ENCODE results near the gene CACNA1C.

DNA sequence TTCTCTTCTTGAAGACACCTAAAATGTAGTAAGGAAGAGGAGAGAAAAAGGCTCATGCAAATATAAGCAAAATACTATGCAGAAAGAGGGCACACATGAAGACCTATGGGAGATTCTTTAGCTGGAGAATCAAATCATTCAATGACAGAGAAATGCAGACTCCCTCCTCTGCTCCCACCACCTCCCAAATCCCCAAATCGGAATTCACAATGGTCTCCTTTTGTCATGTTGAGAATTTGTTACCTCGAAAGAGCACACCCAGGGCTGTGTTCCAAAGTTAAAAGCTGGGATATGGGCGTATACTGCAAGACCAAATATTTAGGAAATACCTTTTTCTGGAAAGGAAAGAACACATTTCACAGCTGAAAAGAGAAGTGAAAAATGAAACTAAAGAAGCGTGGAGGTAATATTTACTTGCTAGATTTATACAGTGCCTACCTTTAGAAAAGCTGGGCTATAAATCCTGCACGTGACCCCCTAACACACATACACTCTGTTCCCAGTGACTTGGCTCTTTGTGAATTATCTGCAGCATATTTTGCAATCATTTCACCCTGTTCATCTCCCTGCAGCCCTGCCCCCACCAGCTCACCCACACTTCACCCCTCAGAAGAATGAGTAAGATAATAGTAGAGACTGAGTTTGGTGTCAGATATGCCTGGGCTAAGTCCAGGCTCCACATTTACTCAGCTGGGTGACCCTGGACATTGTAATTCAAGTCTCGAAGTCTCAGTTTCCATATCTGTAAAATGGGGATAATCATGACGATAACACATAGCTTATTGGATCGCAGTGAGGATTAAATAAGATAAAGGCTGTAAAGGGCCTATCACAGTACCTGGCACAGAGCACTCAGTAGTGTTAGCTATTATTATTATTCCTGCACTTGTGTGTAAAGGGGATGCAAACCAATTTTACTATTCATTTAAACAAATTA lies 2.9 kb upstream of the CACNA1C start:
- TF ChIP-seq CTCF (IDR thresholded peaks at IDR 0.05): no peak
- no peak for TF ChIP-seq NFIC (IDR thresholded peaks at IDR 0.05; ENCODE audit: borderline replicate concordance)
- TF ChIP-seq, protein P1, sequence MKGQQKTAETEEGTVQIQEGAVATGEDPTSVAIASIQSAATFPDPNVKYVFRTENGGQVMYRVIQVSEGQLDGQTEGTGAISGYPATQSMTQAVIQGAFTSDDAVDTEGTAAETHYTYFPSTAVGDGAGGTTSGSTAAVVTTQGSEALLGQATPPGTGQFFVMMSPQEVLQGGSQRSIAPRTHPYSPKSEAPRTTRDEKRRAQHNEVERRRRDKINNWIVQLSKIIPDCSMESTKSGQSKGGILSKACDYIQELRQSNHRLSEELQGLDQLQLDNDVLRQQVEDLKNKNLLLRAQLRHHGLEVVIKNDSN (IDR thresholded peaks at IDR 0.05; ENCODE audit: borderline replicate concordance, low read depth): no peak
- no peak for TF ChIP-seq RCOR1 (IDR thresholded peaks at IDR 0.05; ENCODE audit: low read length)
- TF ChIP-seq TAF1 (IDR thresholded peaks at IDR 0.05; ENCODE audit: borderline replicate concordance, low read depth, low read length): no peak
- TF ChIP-seq YY1 (IDR thresholded peaks at IDR 0.05; ENCODE audit: low read depth): no peak
- TF ChIP-seq, protein P2, sequence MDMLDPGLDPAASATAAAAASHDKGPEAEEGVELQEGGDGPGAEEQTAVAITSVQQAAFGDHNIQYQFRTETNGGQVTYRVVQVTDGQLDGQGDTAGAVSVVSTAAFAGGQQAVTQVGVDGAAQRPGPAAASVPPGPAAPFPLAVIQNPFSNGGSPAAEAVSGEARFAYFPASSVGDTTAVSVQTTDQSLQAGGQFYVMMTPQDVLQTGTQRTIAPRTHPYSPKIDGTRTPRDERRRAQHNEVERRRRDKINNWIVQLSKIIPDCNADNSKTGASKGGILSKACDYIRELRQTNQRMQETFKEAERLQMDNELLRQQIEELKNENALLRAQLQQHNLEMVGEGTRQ (IDR thresholded peaks at IDR 0.05; ENCODE audit: borderline replicate concordance, low read depth, low read length): no peak
- TF ChIP-seq, protein P3, sequence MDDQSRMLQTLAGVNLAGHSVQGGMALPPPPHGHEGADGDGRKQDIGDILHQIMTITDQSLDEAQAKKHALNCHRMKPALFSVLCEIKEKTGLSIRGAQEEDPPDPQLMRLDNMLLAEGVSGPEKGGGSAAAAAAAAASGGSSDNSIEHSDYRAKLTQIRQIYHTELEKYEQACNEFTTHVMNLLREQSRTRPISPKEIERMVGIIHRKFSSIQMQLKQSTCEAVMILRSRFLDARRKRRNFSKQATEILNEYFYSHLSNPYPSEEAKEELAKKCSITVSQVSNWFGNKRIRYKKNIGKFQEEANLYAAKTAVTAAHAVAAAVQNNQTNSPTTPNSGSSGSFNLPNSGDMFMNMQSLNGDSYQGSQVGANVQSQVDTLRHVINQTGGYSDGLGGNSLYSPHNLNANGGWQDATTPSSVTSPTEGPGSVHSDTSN (IDR thresholded peaks at IDR 0.05): no peak
- no peak for TF ChIP-seq ELF1 (IDR thresholded peaks at IDR 0.05)
- no peak for TF ChIP-seq EP300 (IDR thresholded peaks at IDR 0.05; ENCODE audit: borderline replicate concordance in 1 of 2, low read depth in 1 of 2, low read length in 1 of 2)
- no peak for TF ChIP-seq REST (IDR thresholded peaks at IDR 0.05; ENCODE audit: low read depth, low read length)
- TF ChIP-seq, protein P4, sequence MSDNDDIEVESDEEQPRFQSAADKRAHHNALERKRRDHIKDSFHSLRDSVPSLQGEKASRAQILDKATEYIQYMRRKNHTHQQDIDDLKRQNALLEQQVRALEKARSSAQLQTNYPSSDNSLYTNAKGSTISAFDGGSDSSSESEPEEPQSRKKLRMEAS (IDR thresholded peaks at IDR 0.05; ENCODE audit: low read depth): no peak
